ENCODE data around the gene KSR1.

The KSR1 gene

GRCh38 chr17:27512511-27513346, 56.5 kb downstream of the KSR1 start:
- H2AFZ ChIP-seq (ENCODE audit: low read length) = no peak overlapping the region
- peaks cover 17 to 21% of the 10 kb centered on the region in 2 donors for H3K4me1 ChIP-seq (ENCODE audit: control insufficient read depth in 2 of 2, insufficient read depth in 1 of 2, low read depth in 1 of 2, low read length in 2 of 2)
- no peak overlapping the region for H3K27ac ChIP-seq (replicated peaks; ENCODE audit: low read length)
- no peaks in the 10 kb centered on the region for H3K36me3 ChIP-seq (replicated peaks in 1 of 2; ENCODE audit: control insufficient read depth in 2 of 2, insufficient read depth in 2 of 2, low read length in 2 of 2)
- H3K18ac ChIP-seq (ENCODE audit: low read length) = no peak overlapping the region
- H3K4me2 ChIP-seq (ENCODE audit: insufficient read depth, low read length, poor library complexity, severe bottlenecking) = no peak overlapping the region
- no peak overlapping the region for H2BK12ac ChIP-seq (ENCODE audit: low read length)
- no peaks in the 10 kb centered on the region for H3K27me3 ChIP-seq (ENCODE audit: control insufficient read depth in 3 of 3, insufficient read depth in 3 of 3, low read depth in 1 of 3, low read length in 3 of 3)
- H3K23ac ChIP-seq (ENCODE audit: low read depth, low read length, poor library complexity) = no peak overlapping the region
- DNase-seq (ENCODE audit: low spot score) = no peak
- no peak overlapping the region for H3K9ac ChIP-seq (ENCODE audit: low read depth, low read length, poor library complexity)
- no peaks in the 10 kb centered on the region for H3K9me3 ChIP-seq (replicated peaks in 1 of 2; ENCODE audit: control insufficient read depth in 2 of 2, insufficient read depth in 1 of 2, low read depth in 1 of 2, low read length in 2 of 2)
- no peak overlapping the region for H2BK5ac ChIP-seq (ENCODE audit: low read length)
- H3K4ac ChIP-seq (ENCODE audit: low read length) = no peak overlapping the region
- no peak overlapping the region for H2AK5ac ChIP-seq (ENCODE audit: low read depth, low read length)
- WGBS, 2 donors (ENCODE audit: extremely low coverage in 2 of 2, insufficient read length in 2 of 2, insufficient replicate concordance in 1 of 2) = no CpG with 5 or more reads among the region's 15 CpGs
- no peak overlapping the region for H2BK120ac ChIP-seq (ENCODE audit: low read depth, low read length)
- H3K14ac ChIP-seq (ENCODE audit: low read length) = no peak overlapping the region
- H3K4me3 ChIP-seq (ENCODE audit: low read length in 2 of 2) = no peak overlapping the region
- peaks cover 5% of the 10 kb centered on the region for H3K79me1 ChIP-seq (ENCODE audit: low read depth, low read length)
- H4K8ac ChIP-seq (ENCODE audit: low read depth, low read length) = no peak overlapping the region
- H4K91ac ChIP-seq (ENCODE audit: low read depth, low read length, poor library complexity) = no peak overlapping the region
- H2BK15ac ChIP-seq (ENCODE audit: low read length) = no peak overlapping the region

- Histone ChIP-seq H2AFZ (ENCODE audit: low read length) (no peak overlapping the region), H3K27ac (replicated peaks; ENCODE audit: low read length) (no peak overlapping the region), H3K9ac (ENCODE audit: low read depth, low read length, poor library complexity) (no peak overlapping the region), H3K4me1 (ENCODE audit: control insufficient read depth in 2 of 2, insufficient read depth in 1 of 2, low read depth in 1 of 2, low read length in 2 of 2) (peaks cover 17 to 24% of the 10 kb centered on the region in 2 donors), H3K4me3 (ENCODE audit: low read length in 2 of 2) (no peak overlapping the region), H4K91ac (ENCODE audit: low read depth, low read length, poor library complexity) (no peak overlapping the region), H2BK120ac (ENCODE audit: low read depth, low read length) (no peak overlapping the region), H3K14ac (ENCODE audit: low read length) (no peak overlapping the region), H3K4me2 (ENCODE audit: insufficient read depth, low read length, poor library complexity, severe bottlenecking) (no peak overlapping the region), H3K27me3 (ENCODE audit: control insufficient read depth in 3 of 3, insufficient read depth in 3 of 3, low read depth in 1 of 3, low read length in 3 of 3) (no peaks in the 10 kb centered on the region), H3K36me3 (replicated peaks in 1 of 2; ENCODE audit: control insufficient read depth in 2 of 2, insufficient read depth in 2 of 2, low read length in 2 of 2) (no peaks in the 10 kb centered on the region), H3K18ac (ENCODE audit: low read length) (peak overlapping the region; percentile 50), H2BK12ac (ENCODE audit: low read length) (no peak overlapping the region), H3K23ac (ENCODE audit: low read depth, low read length, poor library complexity) (no peak overlapping the region), H2BK15ac (ENCODE audit: low read length) (no peak overlapping the region), H2BK5ac (ENCODE audit: low read length) (no peak overlapping the region), H3K9me3 (replicated peaks in 1 of 2; ENCODE audit: control insufficient read depth in 2 of 2, insufficient read depth in 1 of 2, low read depth in 1 of 2, low read length in 2 of 2) (no peaks in the 10 kb centered on the region), H3K4ac (ENCODE audit: low read length) (no peak overlapping the region), H4K8ac (ENCODE audit: low read depth, low read length) (no peak overlapping the region), H3K79me1 (ENCODE audit: low read depth, low read length) (peaks cover 3% of the 10 kb centered on the region), H2AK5ac (ENCODE audit: low read depth, low read length) (no peak overlapping the region)
- no peak for DNase-seq (ENCODE audit: low spot score)
- WGBS, 2 donors (ENCODE audit: extremely low coverage in 2 of 2, insufficient read length in 2 of 2, insufficient replicate concordance in 1 of 2) = no CpG with 5 or more reads among the region's 8 CpGs
Measured at GRCh38 chr17:27513849-27514248, 57.6 kb downstream of the KSR1 start.

- Histone ChIP-seq H3K18ac (ENCODE audit: low read length) (no peak overlapping the region), H3K9me3 (replicated peaks in 1 of 2; ENCODE audit: control insufficient read depth in 2 of 2, insufficient read depth in 1 of 2, low read depth in 1 of 2, low read length in 2 of 2) (no peaks in the 10 kb centered on the region), H4K8ac (ENCODE audit: low read depth, low read length) (no peak overlapping the region), H3K79me1 (ENCODE audit: low read depth, low read length) (peaks cover 3% of the 10 kb centered on the region), H3K14ac (ENCODE audit: low read length) (no peak overlapping the region), H3K27me3 (ENCODE audit: control insufficient read depth in 3 of 3, insufficient read depth in 3 of 3, low read depth in 1 of 3, low read length in 3 of 3) (no peaks in the 10 kb centered on the region), H2BK15ac (ENCODE audit: low read length) (no peak overlapping the region), H2BK12ac (ENCODE audit: low read length) (no peak overlapping the region), H3K4ac (ENCODE audit: low read length) (no peak overlapping the region), H3K36me3 (replicated peaks in 1 of 2; ENCODE audit: control insufficient read depth in 2 of 2, insufficient read depth in 2 of 2, low read length in 2 of 2) (no peaks in the 10 kb centered on the region), H3K27ac (replicated peaks; ENCODE audit: low read length) (no peak overlapping the region), H3K9ac (ENCODE audit: low read depth, low read length, poor library complexity) (no peak overlapping the region), H2AK5ac (ENCODE audit: low read depth, low read length) (no peak overlapping the region), H2BK5ac (ENCODE audit: low read length) (no peak overlapping the region), H4K91ac (ENCODE audit: low read depth, low read length, poor library complexity) (no peak overlapping the region), H3K23ac (ENCODE audit: low read depth, low read length, poor library complexity) (no peak overlapping the region), H2BK120ac (ENCODE audit: low read depth, low read length) (no peak overlapping the region), H3K4me3 (ENCODE audit: low read length in 2 of 2) (no peak overlapping the region), H2AFZ (ENCODE audit: low read length) (peak overlapping the region; percentile 64), H3K4me2 (ENCODE audit: insufficient read depth, low read length, poor library complexity, severe bottlenecking) (no peak overlapping the region), H3K4me1 (ENCODE audit: control insufficient read depth in 2 of 2, insufficient read depth in 1 of 2, low read depth in 1 of 2, low read length in 2 of 2) (peaks cover 17 to 34% of the 10 kb centered on the region in 2 donors)
- WGBS, 2 donors (ENCODE audit: extremely low coverage in 2 of 2, insufficient read length in 2 of 2, insufficient replicate concordance in 1 of 2) = no CpG with 5 or more reads among the region's 7 CpGs
- no peak for DNase-seq (ENCODE audit: low spot score)
Measured at GRCh38 chr17:27514595-27515413, 58.6 kb downstream of the KSR1 start.

GRCh38 chr17:27518048-27518447, 61.8 kb downstream of the KSR1 start:
- no CpG with 5 or more reads among the region's 3 CpGs for WGBS, 2 donors (ENCODE audit: extremely low coverage in 2 of 2, insufficient read length in 2 of 2, insufficient replicate concordance in 1 of 2)

More at GRCh38 chr17:27518048-27518447, 61.8 kb downstream of the KSR1 start:
- Histone ChIP-seq H3K27ac (replicated peaks; ENCODE audit: low read length) (no peak overlapping the region), H2BK120ac (ENCODE audit: low read depth, low read length) (no peak overlapping the region), H2BK5ac (ENCODE audit: low read length) (no peak overlapping the region), H3K4ac (ENCODE audit: low read length) (no peak overlapping the region), H3K4me2 (ENCODE audit: insufficient read depth, low read length, poor library complexity, severe bottlenecking) (no peak overlapping the region), H3K4me1 (ENCODE audit: control insufficient read depth in 2 of 2, insufficient read depth in 1 of 2, low read depth in 1 of 2, low read length in 2 of 2) (peaks cover 21 to 32% of the 10 kb centered on the region in 2 donors), H2BK15ac (ENCODE audit: low read length) (no peak overlapping the region), H3K9ac (ENCODE audit: low read depth, low read length, poor library complexity) (no peak overlapping the region), H3K79me1 (ENCODE audit: low read depth, low read length) (peaks cover 2% of the 10 kb centered on the region), H3K14ac (ENCODE audit: low read length) (no peak overlapping the region), H3K36me3 (replicated peaks in 1 of 2; ENCODE audit: control insufficient read depth in 2 of 2, insufficient read depth in 2 of 2, low read length in 2 of 2) (no peaks in the 10 kb centered on the region), H3K18ac (ENCODE audit: low read length) (no peak overlapping the region), H4K8ac (ENCODE audit: low read depth, low read length) (no peak overlapping the region), H4K91ac (ENCODE audit: low read depth, low read length, poor library complexity) (no peak overlapping the region), H3K4me3 (ENCODE audit: low read length in 2 of 2) (no peak overlapping the region), H3K27me3 (ENCODE audit: control insufficient read depth in 3 of 3, insufficient read depth in 3 of 3, low read depth in 1 of 3, low read length in 3 of 3) (no peaks in the 10 kb centered on the region), H2BK12ac (ENCODE audit: low read length) (no peak overlapping the region), H3K9me3 (replicated peaks in 1 of 2; ENCODE audit: control insufficient read depth in 2 of 2, insufficient read depth in 1 of 2, low read depth in 1 of 2, low read length in 2 of 2) (no peaks in the 10 kb centered on the region), H2AK5ac (ENCODE audit: low read depth, low read length) (no peak overlapping the region), H2AFZ (ENCODE audit: low read length) (no peak overlapping the region), H3K23ac (ENCODE audit: low read depth, low read length, poor library complexity) (no peak overlapping the region)
- DNase-seq (ENCODE audit: low spot score) = no peak
